Neuronal stem cell (in vitro differentiated cells): ENCODE results near the gene PHAX.

Experiments used
- DNase-seq: peaks from one replicate; pipeline ENCODE4 v3.0.0-alpha.2; 2013; ENCODE audit warnings: low spot score
- H2AFZ ChIP-seq: one replicate; pipeline ENCODE4 v1.6.1; 2013; ENCODE audit warnings: mild to moderate bottlenecking, low read length, inconsistent platforms
- H2AK5ac ChIP-seq: 2 replicates; pipeline ENCODE4 v1.6.1; 2013; ENCODE audit warnings: low read depth, mild to moderate bottlenecking, inconsistent platforms, low read length, moderate library complexity, mixed read lengths
- H2BK120ac ChIP-seq: 2 replicates; pipeline ENCODE4 v1.6.1; 2013; ENCODE audit warnings: low read depth, mild to moderate bottlenecking, inconsistent platforms, low read length, moderate library complexity, mixed read lengths
- H2BK12ac ChIP-seq: one replicate; pipeline ENCODE4 v1.6.1; 2013; ENCODE audit warnings: low read length, inconsistent platforms
- H2BK15ac ChIP-seq: 2 replicates; pipeline ENCODE4 v1.6.1; 2013; ENCODE audit warnings: mild to moderate bottlenecking, low read length, inconsistent platforms, mixed read lengths
- H2BK5ac ChIP-seq: one replicate; pipeline ENCODE4 v1.6.1; 2013; ENCODE audit warnings: inconsistent platforms, mild to moderate bottlenecking, low read length, moderate library complexity
- H3K14ac ChIP-seq: one replicate; pipeline ENCODE4 v1.6.1; 2013; ENCODE audit warnings: low read length, inconsistent platforms
- H3K18ac ChIP-seq: 2 replicates; pipeline ENCODE4 v1.6.1; 2013; ENCODE audit warnings: low read length, inconsistent platforms
- H3K23ac ChIP-seq: 2 replicates; pipeline ENCODE4 v1.6.1; 2013; ENCODE audit warnings: low read depth, mild to moderate bottlenecking, mixed read lengths, low read length, inconsistent platforms; ENCODE audit not compliant: poor library complexity
- H3K27ac ChIP-seq: replicated peaks from 3 replicates; pipeline ENCODE4 v1.5.1; 2013; ENCODE audit warnings: low read length, inconsistent platforms
- H3K27me3 ChIP-seq, 3 experiments: 2 replicates each; pipeline ENCODE4 v1.6.1; 2013; ENCODE audit warnings: low read length in 3 of 3, mild to moderate bottlenecking in 2 of 3, inconsistent platforms in 1 of 3, low read depth in 1 of 3, mixed read lengths in 1 of 3, moderate library complexity in 1 of 3; ENCODE audit not compliant: control insufficient read depth in 3 of 3, insufficient read depth in 3 of 3
- H3K36me3 ChIP-seq, 2 donors: replicated peaks in 1 of 2; 2 replicates each; pipeline ENCODE4 v1.6.1; 2013; ENCODE audit warnings: low read length in 2 of 2; ENCODE audit not compliant: control insufficient read depth in 2 of 2, insufficient read depth in 2 of 2
- H3K4ac ChIP-seq: 2 replicates; pipeline ENCODE4 v1.6.1; 2013; ENCODE audit warnings: inconsistent platforms, mild to moderate bottlenecking, low read length, moderate library complexity
- H3K4me1 ChIP-seq, 2 donors: 1 replicate in 1 of 2; 2 replicates in 1 of 2; pipeline ENCODE4 v1.6.1; 2013; ENCODE audit warnings: low read length in 2 of 2, low read depth in 1 of 2; ENCODE audit not compliant: control insufficient read depth in 2 of 2, insufficient read depth in 1 of 2
- H3K4me2 ChIP-seq: one replicate; pipeline ENCODE4 v1.6.1; 2013; ENCODE audit warnings: mild to moderate bottlenecking, low read length, inconsistent platforms; ENCODE audit not compliant: insufficient read depth, poor library complexity, severe bottlenecking
- H3K4me3 ChIP-seq, 2 donors: 2 replicates each; pipeline ENCODE4 v1.5.1; 2013; ENCODE audit warnings: low read length in 2 of 2, mild to moderate bottlenecking in 2 of 2, inconsistent platforms in 1 of 2, moderate library complexity in 1 of 2
- H3K79me1 ChIP-seq: one replicate; pipeline ENCODE4 v1.6.1; 2013; ENCODE audit warnings: low read depth, mild to moderate bottlenecking, inconsistent platforms, low read length, moderate library complexity
- H3K9ac ChIP-seq: one replicate; pipeline ENCODE4 v1.6.1; 2013; ENCODE audit warnings: mild to moderate bottlenecking, low read depth, low read length, inconsistent platforms; ENCODE audit not compliant: poor library complexity
- H3K9me3 ChIP-seq, 2 donors: replicated peaks in 1 of 2; 2 replicates each; pipeline versions ENCODE3 to v1.6.1; 2013; ENCODE audit warnings: low read length in 2 of 2, mild to moderate bottlenecking in 2 of 2, inconsistent platforms in 1 of 2, low read depth in 1 of 2, mixed read lengths in 1 of 2, moderate library complexity in 1 of 2; ENCODE audit not compliant: control insufficient read depth in 2 of 2, insufficient read depth in 1 of 2
- H4K8ac ChIP-seq: one replicate; pipeline ENCODE4 v1.6.1; 2013; ENCODE audit warnings: low read depth, mild to moderate bottlenecking, inconsistent platforms, low read length, moderate library complexity
- H4K91ac ChIP-seq: one replicate; pipeline ENCODE4 v1.6.1; 2013; ENCODE audit warnings: low read length, low read depth, mild to moderate bottlenecking, inconsistent platforms; ENCODE audit not compliant: poor library complexity
- WGBS, 2 donors: extraction: QIAGEN DNeasy Blood & Tissue Kit; methylation state at CpG; one replicate each; pipeline ENCODE4 v1.1.7; 2013; ENCODE audit warnings: missing lambda C conversion rate in 2 of 2, mixed read lengths in 1 of 2; ENCODE audit not compliant: insufficient read length in 2 of 2, insufficient replicate concordance in 1 of 2; ENCODE audit errors: extremely low coverage in 2 of 2; 5-methylcytosine and 5-hydroxymethylcytosine counted together

PHAX gene

DNA sequence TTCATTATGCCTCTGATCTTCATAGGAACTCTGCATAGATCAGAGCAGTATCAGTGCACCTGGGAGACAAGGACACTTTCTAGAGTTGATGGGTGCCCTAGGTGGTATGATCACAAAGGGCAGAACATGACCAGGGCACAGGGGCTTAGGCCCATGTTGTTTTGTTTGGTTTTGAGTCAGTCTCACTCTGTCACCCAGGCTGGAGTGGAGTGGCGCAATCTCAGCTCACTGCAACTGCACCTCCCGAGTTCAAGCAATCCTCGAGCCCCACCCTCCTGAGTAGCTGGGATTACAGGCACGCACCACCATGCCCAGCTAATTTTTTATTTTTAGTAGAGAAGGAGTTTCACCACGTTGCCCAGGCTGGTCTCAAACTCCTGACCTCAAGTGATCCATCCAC is 23.3 kb upstream of the PHAX start:
- H3K4ac ChIP-seq = no peak overlapping the region
- H3K36me3 ChIP-seq = peaks cover 22 to 89% of the 10 kb centered on the region in 2 donors
- WGBS, 2 donors = no CpG with 5 or more reads among the region's 5 CpGs

DNA sequence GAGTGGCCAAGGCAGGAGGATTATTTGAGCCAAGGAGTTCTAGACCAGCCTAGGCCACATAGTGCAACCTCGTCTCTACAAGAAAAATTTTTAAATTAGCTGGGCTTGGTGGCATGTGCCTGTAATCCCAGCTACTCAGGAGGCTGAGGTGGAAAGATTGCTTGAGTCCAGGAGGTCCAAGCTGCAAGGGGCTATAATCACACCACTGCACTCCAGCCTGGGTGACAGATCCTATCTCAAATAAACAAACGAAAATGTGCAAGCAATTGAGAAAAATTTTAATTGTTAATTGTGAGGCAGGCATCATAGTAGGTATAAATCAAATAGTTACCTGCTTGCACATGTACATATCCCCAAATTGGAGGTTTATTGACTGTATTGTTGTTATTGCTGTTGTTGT is 21.0 kb upstream of the PHAX start:
- Histone ChIP-seq H2AFZ (no peak overlapping the region), H2AK5ac (no peak overlapping the region), H2BK120ac (no peak overlapping the region), H3K14ac (no peak overlapping the region), H3K27me3 (no peaks in the 10 kb centered on the region), H3K4me2 (no peak overlapping the region), H2BK12ac (no peak overlapping the region), H3K4me3 (no peak overlapping the region), H3K9ac (no peak overlapping the region), H4K91ac (no peak overlapping the region), H3K4me1 (no peaks in the 10 kb centered on the region), H3K36me3 (peaks cover 24 to 92% of the 10 kb centered on the region in 2 donors), H3K4ac (no peak overlapping the region), H2BK5ac (no peak overlapping the region), H4K8ac (no peak overlapping the region), H3K27ac (no peak overlapping the region), H3K79me1 (no peaks in the 10 kb centered on the region), H3K18ac (no peak overlapping the region), H3K23ac (no peak overlapping the region), H3K9me3 (no peaks in the 10 kb centered on the region), H2BK15ac (no peak overlapping the region)
- whole genome bisulfite sequencing, 2 donors = no CpG with 5 or more reads among the region's 2 CpGs
- no peak for DNase-seq

More for the DNA sequence above, 23.3 kb upstream of the PHAX start:
- H3K27me3 ChIP-seq = no peaks in the 10 kb centered on the region
- no peaks in the 10 kb centered on the region for H3K4me1 ChIP-seq
- H3K9me3 ChIP-seq = no peaks in the 10 kb centered on the region
- H2AFZ ChIP-seq = no peak overlapping the region
- H3K4me2 ChIP-seq = no peak overlapping the region
- H3K14ac ChIP-seq = no peak overlapping the region
- no peak overlapping the region for H2BK5ac ChIP-seq
- H3K9ac ChIP-seq = peak overlapping the region; percentile 12
- H4K91ac ChIP-seq = no peak overlapping the region
- H2BK12ac ChIP-seq = no peak overlapping the region
- no peak overlapping the region for H2BK120ac ChIP-seq
- H2BK15ac ChIP-seq = no peak overlapping the region
- peaks cover 1% of the 10 kb centered on the region for H3K79me1 ChIP-seq
- H3K4me3 ChIP-seq = no peak overlapping the region
- H3K23ac ChIP-seq = no peak overlapping the region
- DNase-seq = no peak
- no peak overlapping the region for H3K18ac ChIP-seq
- H3K27ac ChIP-seq = no peak overlapping the region
- no peak overlapping the region for H2AK5ac ChIP-seq
- no peak overlapping the region for H4K8ac ChIP-seq

DNA sequence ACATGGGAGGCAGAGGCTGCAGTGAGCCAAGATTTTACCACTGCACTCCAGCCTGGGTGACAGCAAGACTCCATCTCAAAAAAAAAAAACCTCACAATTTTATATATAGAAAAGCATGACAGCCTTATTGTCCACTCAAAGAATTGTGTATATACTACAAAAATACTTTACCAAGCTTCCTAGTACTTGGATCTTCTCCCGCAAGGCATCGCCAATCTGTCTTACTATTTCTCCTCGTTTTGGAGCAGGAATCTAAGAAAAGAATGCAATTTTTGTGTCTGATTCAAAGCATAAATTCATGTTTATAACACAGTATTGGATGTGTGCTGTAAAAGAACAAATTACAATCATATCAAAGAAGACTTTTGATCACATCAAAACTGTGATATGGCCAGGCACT is 17.0 kb upstream of the PHAX start:
- WGBS, 2 donors = no CpG with 5 or more reads among the region's 3 CpGs
- no peaks in the 10 kb centered on the region for H3K79me1 ChIP-seq
- no peak overlapping the region for H2BK15ac ChIP-seq
- H2AK5ac ChIP-seq = no peak overlapping the region
- no peak overlapping the region for H3K18ac ChIP-seq
- H3K14ac ChIP-seq = no peak overlapping the region
- no peak overlapping the region for H4K91ac ChIP-seq
- H3K4ac ChIP-seq = no peak overlapping the region
- no peaks in the 10 kb centered on the region for H3K9me3 ChIP-seq
- no peak overlapping the region for H2AFZ ChIP-seq
- H3K4me1 ChIP-seq = no peaks in the 10 kb centered on the region
- H3K27me3 ChIP-seq = no peaks in the 10 kb centered on the region
- H3K27ac ChIP-seq = no peak overlapping the region
- H3K4me2 ChIP-seq = no peak overlapping the region
- H3K9ac ChIP-seq = no peak overlapping the region
- no peak overlapping the region for H3K4me3 ChIP-seq
- H3K23ac ChIP-seq = no peak overlapping the region
- no peak for DNase-seq
- no peak overlapping the region for H2BK12ac ChIP-seq
- no peak overlapping the region for H2BK5ac ChIP-seq
- H4K8ac ChIP-seq = no peak overlapping the region
- H3K36me3 ChIP-seq = peaks cover 21 to 92% of the 10 kb centered on the region in 2 donors
- H2BK120ac ChIP-seq = no peak overlapping the region

DNA sequence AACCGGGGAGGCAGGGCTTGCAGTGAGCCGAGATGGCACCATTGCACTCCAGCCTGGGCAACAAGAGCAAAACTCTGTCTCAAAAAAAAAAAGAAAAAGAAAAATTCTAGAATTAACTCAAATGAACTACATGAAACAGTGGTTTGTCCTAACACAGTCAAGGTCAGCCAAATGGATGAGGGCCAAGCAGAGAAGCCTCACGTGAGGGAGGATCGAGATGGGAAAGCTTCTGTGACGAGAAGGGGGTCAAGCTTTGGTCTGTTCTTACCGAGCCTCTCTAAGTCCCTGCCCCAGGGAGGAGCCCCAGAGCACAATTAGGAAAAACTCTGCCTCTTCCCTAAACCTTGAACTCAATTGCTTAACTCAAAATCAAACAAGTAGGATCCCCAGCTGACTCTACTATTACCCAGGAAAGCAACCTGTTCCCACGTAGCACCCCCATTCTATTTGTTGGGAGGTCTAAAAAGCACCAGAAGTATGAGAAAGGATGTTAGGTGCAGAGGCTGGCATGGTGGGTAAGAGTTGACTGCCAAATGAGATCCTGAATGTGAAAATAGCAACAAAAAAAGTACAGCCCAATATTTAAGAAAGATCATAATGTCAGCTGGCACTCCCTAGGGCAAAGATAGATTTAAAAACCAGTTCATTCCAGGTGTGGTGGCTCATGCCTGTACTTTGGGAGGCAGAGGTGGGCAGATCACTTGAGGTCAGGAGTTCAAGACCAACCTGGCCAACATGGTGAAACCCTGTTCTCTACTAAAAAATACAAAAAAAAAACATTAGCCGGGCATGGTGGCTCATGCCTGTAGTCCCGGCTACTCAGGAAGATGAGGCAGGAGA is 13.0 kb upstream of the PHAX start:
- Histone ChIP-seq H2BK15ac (no peak overlapping the region), H3K36me3 (peaks cover 24 to 90% of the 10 kb centered on the region in 2 donors)

More for the DNA sequence above, 13.0 kb upstream of the PHAX start:
- no peak overlapping the region for H3K4me3 ChIP-seq
- H3K23ac ChIP-seq = no peak overlapping the region
- peaks cover 3% of the 10 kb centered on the region for H3K79me1 ChIP-seq
- peaks cover 0 to 15% of the 10 kb centered on the region in 2 donors for H3K9me3 ChIP-seq
- H2AK5ac ChIP-seq = no peak overlapping the region
- no peak overlapping the region for H2BK12ac ChIP-seq
- no peak overlapping the region for H2BK120ac ChIP-seq
- WGBS, 2 donors = no CpG with 5 or more reads among the region's 9 CpGs
- no peak overlapping the region for H3K14ac ChIP-seq
- no peak overlapping the region for H3K27ac ChIP-seq
- H3K4me1 ChIP-seq = no peaks in the 10 kb centered on the region
- no peak overlapping the region for H2AFZ ChIP-seq
- H3K27me3 ChIP-seq = no peaks in the 10 kb centered on the region
- no peak overlapping the region for H4K91ac ChIP-seq
- no peak overlapping the region for H3K4ac ChIP-seq
- no peak overlapping the region for H4K8ac ChIP-seq
- H2BK5ac ChIP-seq = no peak overlapping the region
- no peak overlapping the region for H3K9ac ChIP-seq
- no peak overlapping the region for H3K4me2 ChIP-seq
- DNase-seq = no peak
- no peak overlapping the region for H3K18ac ChIP-seq
